ENCODE results near the gene MFSD2A. TPM values are rescaled to one million over a fixed set of nuclear protein-coding genes. Genes with fewer than 3 reads are reported as not detected.

The MFSD2A gene
- total RNA-seq, 1 donor from 2014 or later: 4.6 TPM

GRCh38 chr1:39984951-39985350, 30.0 kb downstream of the MFSD2A start:
- DNase-seq (ENCODE audit: low read depth): no peak
- no peaks in the 10 kb centered on the region for H3K27me3 ChIP-seq (ENCODE audit: control insufficient read depth, insufficient read depth, low read length)
- H3K4me3 ChIP-seq (ENCODE audit: low read depth, low read length): no peak overlapping the region
- no peak for TF ChIP-seq CTCF (IDR thresholded peaks at IDR 0.05; ENCODE audit: insufficient read depth, low read length, poor library complexity, severe bottlenecking)
- H3K36me3 ChIP-seq (ENCODE audit: control insufficient read depth, insufficient read depth, low read length): no peaks in the 10 kb centered on the region

GRCh38 chr1:39987869-39988268, 32.9 kb downstream of the MFSD2A start:
- no peaks in the 10 kb centered on the region for H3K36me3 ChIP-seq (ENCODE audit: control insufficient read depth, insufficient read depth, low read length)
- H3K27me3 ChIP-seq (ENCODE audit: control insufficient read depth, insufficient read depth, low read length): no peaks in the 10 kb centered on the region
- no peak for DNase-seq (ENCODE audit: low read depth)
- H3K4me3 ChIP-seq (ENCODE audit: low read depth, low read length): no peak overlapping the region
- TF ChIP-seq CTCF (IDR thresholded peaks at IDR 0.05; ENCODE audit: insufficient read depth, low read length, poor library complexity, severe bottlenecking): no peak

GRCh38 chr1:39988618-39989343, 33.8 kb downstream of the MFSD2A start:
- Histone ChIP-seq H3K4me3 (ENCODE audit: low read depth, low read length) (no peak overlapping the region), H3K27me3 (ENCODE audit: control insufficient read depth, insufficient read depth, low read length) (no peaks in the 10 kb centered on the region), H3K36me3 (ENCODE audit: control insufficient read depth, insufficient read depth, low read length) (no peaks in the 10 kb centered on the region)
- no peak for DNase-seq (ENCODE audit: low read depth)
- TF ChIP-seq CTCF (IDR thresholded peaks at IDR 0.05; ENCODE audit: insufficient read depth, low read length, poor library complexity, severe bottlenecking): no peak

GRCh38 chr1:39990428-39990827, 35.5 kb downstream of the MFSD2A start:
- Histone ChIP-seq H3K36me3 (ENCODE audit: control insufficient read depth, insufficient read depth, low read length) (no peaks in the 10 kb centered on the region), H3K27me3 (ENCODE audit: control insufficient read depth, insufficient read depth, low read length) (no peaks in the 10 kb centered on the region), H3K4me3 (ENCODE audit: low read depth, low read length) (no peak overlapping the region)
- no peak for DNase-seq (ENCODE audit: low read depth)
- no peak for TF ChIP-seq CTCF (IDR thresholded peaks at IDR 0.05; ENCODE audit: insufficient read depth, low read length, poor library complexity, severe bottlenecking)

GRCh38 chr1:39992234-39992633, 37.3 kb downstream of the MFSD2A start:
- no peaks in the 10 kb centered on the region for H3K27me3 ChIP-seq (ENCODE audit: control insufficient read depth, insufficient read depth, low read length)
- no peak overlapping the region for H3K4me3 ChIP-seq (ENCODE audit: low read depth, low read length)
- no peak for TF ChIP-seq CTCF (IDR thresholded peaks at IDR 0.05; ENCODE audit: insufficient read depth, low read length, poor library complexity, severe bottlenecking)
- H3K36me3 ChIP-seq (ENCODE audit: control insufficient read depth, insufficient read depth, low read length): no peaks in the 10 kb centered on the region
- no peak for DNase-seq (ENCODE audit: low read depth)

- Histone ChIP-seq H3K36me3 (ENCODE audit: control insufficient read depth, insufficient read depth, low read length) (no peaks in the 10 kb centered on the region), H3K27me3 (ENCODE audit: control insufficient read depth, insufficient read depth, low read length) (no peaks in the 10 kb centered on the region), H3K4me3 (ENCODE audit: low read depth, low read length) (no peak overlapping the region)
- TF ChIP-seq CTCF (IDR thresholded peaks at IDR 0.05; ENCODE audit: insufficient read depth, low read length, poor library complexity, severe bottlenecking): no peak
- no peak for DNase-seq (ENCODE audit: low read depth)
Measured at GRCh38 chr1:39992888-39993287, 37.9 kb downstream of the MFSD2A start.

Data from kidney epithelial cell (primary cell).